Hepatocyte (in vitro differentiated cells): Measurements from ENCODE around the gene CUX1.

Experiments used
- CTCF ChIP-seq: fragments of 200-600 bp; sonication (generic); IDR thresholded peaks from 2 replicates; pipeline ENCODE4 v1.5.1; 2016; ENCODE audit warnings: antibody characterized with exemption, mild to moderate bottlenecking; ENCODE audit not compliant: poor library complexity
- EZH2phosphoT487 ChIP-seq: fragments of 200-600 bp; sonication (generic); IDR thresholded peaks from one replicate; pipeline ENCODE4 v1.6.1; 2018; ENCODE audit warnings: antibody characterized with exemption, mild to moderate bottlenecking, low read depth, moderate library complexity; ENCODE audit not compliant: unreplicated experiment, severe bottlenecking

GRCh38 chr7:102215256-102215655 is 397.8 kb downstream of the CUX1 start:
- no peak for TF ChIP-seq CTCF
- TF ChIP-seq EZH2phosphoT487 = no peak
